ENCODE results near the gene ZNF593OS.

Gene ZNF593OS

GRCh38 chr1:26171084-26172072, at the start of gene ZNF593OS:
Gene ZNF593OS (minus strand): TSS chr1:26171832. CDS start chr1:26171661, 171 bp downstream.
- in situ Hi-C loops (cut with MboI; ENCODE audit: low sequenced_read_pairs) = no loop called here

- in situ Hi-C loops (cut with MboI; ENCODE audit: low sequenced_read_pairs) = no loop called here
Observed at GRCh38 chr1:26221094-26221493, 49.5 kb upstream of the ZNF593OS start.

DNA sequence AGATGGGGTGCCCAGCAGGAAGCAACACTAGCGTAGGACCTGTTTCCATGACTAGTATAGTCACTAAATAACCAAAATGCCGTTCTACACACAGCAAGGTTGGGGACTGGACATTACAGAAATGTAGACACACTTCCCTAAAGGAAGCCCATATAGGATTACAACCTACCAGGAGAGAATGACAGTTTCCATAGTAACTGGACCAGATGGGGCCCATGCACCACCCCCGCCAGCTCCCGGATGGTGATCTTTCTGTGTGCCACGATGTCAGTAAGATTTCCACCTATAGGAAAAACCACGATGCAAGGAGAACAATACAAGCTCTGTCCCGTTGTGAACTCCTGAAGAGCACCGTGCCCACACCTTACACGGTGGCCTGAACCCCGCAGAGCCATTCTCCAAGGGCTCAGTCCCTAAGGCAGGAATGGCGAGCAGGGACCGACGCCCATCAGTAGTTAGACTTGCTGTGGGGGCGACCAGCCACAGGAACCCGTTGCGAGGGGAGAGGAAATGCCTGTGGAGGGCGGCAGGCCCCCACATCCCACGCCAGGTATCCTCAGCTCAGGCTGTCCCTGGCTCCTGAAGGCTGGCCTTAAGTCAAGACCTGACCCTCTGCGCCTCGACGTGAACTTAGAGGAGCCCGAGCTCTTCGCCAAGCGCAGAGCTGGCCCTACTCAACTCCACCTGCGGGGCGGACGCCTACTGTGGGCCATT, 48.7 kb upstream of the ZNF593OS start:
- in situ Hi-C loops (cut with MboI; ENCODE audit: low sequenced_read_pairs) = no loop called here

GRCh38 chr1:26218906-26219494, 47.4 kb upstream of the ZNF593OS start:
- in situ Hi-C loops (cut with MboI; ENCODE audit: low sequenced_read_pairs) = no loop called here

DNA sequence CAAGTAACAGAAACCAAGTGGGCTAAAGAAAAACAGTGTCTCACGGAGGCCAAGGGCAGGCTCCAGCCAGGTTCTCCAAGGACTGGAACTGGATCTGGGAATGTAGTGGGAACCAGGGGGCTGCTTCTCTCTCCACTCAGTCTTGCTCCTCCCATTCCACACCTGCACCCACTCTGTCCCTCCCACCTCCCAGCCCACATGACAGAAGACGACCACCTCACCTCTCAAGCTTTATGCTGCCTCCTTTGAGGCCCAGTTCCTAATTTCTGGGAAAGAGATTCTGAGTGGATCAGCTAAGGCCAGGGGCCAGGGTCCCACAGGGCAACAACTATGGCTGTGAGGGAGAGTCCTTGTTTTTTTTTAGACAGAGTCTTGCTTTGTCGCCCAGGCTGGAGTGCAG, 43.6 kb upstream of the ZNF593OS start:
- in situ Hi-C loops (cut with MboI; ENCODE audit: low sequenced_read_pairs) = no loop called here

- in situ Hi-C loops (cut with MboI; ENCODE audit: low sequenced_read_pairs) = no loop called here
Observed at GRCh38 chr1:26213335-26213905, 41.8 kb upstream of the ZNF593OS start.

DNA sequence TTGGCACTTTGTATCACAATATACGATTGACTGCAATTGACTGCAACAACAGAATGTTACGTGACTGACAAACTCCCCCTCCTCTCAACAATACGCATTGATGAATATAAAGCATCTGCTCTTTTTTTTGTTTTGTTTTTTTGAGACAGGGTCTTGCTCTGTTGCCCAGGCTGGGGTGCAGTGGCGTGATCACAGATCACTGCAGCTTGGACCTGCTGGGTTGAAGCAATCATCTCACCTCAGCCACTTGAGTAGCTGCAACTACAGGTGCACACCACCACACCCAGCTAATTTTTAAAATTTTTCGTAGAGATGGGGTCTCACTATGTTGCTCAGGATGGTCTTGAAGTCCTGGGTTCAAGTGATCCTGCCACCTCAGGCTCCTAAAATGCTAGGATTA, 41.1 kb upstream of the ZNF593OS start:
- in situ Hi-C loops (cut with MboI; ENCODE audit: low sequenced_read_pairs) = no loop called here

GRCh38 chr1:26210147-26210870, 38.7 kb upstream of the ZNF593OS start:
- in situ Hi-C loops (cut with MboI; ENCODE audit: low sequenced_read_pairs) = no loop called here

GRCh38 chr1:26203642-26204318, 32.1 kb upstream of the ZNF593OS start:
- in situ Hi-C loops (cut with MboI; ENCODE audit: low sequenced_read_pairs) = no loop called here

DNA sequence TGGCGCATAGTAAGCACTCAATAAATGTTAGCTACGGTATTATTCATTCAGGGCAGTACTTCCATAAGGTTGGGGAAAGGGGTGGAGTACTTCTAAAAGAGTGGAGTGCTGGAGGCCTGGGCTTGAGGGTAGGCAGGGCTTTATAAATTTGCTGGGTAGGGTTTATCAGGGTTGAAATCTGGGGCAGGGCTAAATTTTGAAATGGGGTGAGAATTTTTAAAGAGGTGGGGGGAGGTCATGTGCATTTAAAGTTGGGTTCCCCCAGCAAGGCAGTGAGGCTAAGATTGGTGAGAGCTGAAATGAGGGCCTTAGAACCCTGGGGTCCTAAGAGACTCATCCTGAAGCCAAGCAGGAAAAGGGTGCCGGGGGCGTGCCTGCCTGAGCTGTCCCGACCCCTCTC, 28.8 kb upstream of the ZNF593OS start:
- in situ Hi-C loops (cut with MboI; ENCODE audit: low sequenced_read_pairs) = no loop called here

GRCh38 chr1:26197813-26198212, 26.2 kb upstream of the ZNF593OS start:
- in situ Hi-C loops (cut with MboI; ENCODE audit: low sequenced_read_pairs) = no loop called here

DNA sequence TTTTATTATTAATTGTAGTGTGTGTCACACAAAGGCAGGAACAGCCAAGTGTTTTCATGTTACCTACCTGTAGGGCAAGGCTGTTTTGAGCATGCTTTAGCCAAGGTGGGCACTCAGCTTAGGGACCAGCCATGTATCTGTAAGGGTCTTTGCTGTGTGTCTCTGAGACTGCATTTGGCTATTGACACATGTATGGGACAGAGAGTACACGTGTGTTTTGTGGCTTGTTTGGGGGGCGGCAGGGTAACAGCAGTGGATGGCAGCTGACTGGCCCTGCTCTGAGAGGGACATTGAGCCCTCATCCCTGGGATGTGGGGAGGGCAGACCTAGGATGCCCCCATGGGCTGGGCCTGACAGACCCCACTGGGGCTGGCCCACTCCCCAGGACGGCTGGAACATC, 25.7 kb upstream of the ZNF593OS start:
- in situ Hi-C loops (cut with MboI; ENCODE audit: low sequenced_read_pairs) = no loop called here

DNA sequence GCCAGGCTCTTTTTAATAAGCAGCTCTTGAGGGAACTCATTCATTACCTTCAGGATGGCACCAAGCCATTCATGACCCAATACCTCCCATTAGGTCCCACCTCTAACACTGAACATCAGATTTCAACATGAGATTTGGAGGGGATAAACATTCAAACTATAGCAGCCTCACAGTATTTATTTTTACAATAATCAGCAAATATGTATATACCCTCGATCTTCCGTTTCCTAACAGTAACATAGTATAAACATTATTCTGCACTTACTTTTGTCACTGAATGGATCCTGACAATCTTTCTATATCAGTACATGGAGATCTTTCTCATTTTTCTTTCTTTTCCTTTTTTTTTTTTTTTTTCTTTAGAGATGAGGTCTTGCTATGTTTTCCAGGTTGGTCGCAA, 24.2 kb upstream of the ZNF593OS start:
- in situ Hi-C loops (cut with MboI; ENCODE audit: low sequenced_read_pairs) = no loop called here

DNA sequence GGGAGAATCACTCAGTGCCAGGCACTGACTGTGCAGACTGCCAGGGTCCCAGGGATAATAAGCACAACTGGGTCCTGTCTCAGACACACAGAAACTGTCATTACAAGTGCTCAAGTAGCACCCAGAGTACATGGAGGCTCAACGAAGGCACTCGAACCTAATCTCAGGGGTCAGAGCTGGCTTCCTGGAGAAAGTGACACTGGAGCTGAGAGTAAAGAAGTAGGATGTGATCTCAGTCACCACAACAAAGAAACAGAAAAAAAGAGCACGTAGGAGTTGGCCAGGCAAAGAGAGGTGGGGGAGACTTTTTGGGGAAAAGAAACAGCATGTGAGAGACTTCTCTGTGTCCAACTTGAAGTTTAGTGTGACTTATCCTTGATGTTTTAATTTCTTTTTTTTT, 20.1 kb upstream of the ZNF593OS start:
- in situ Hi-C loops (cut with MboI; ENCODE audit: low sequenced_read_pairs) = no loop called here

- in situ Hi-C loops (cut with MboI; ENCODE audit: low sequenced_read_pairs) = no loop called here
Observed at GRCh38 chr1:26190373-26190987, 18.8 kb upstream of the ZNF593OS start, which contains the start of gene CATSPER4. Gene CATSPER4 (plus strand): TSS chr1:26190602. CDS start chr1:26190628, 26 bp downstream.

- in situ Hi-C loops (cut with MboI; ENCODE audit: low sequenced_read_pairs) = no loop called here
Observed at GRCh38 chr1:26189751-26190275, 18.2 kb upstream of the ZNF593OS start.

- in situ Hi-C loops (cut with MboI; ENCODE audit: low sequenced_read_pairs) = no loop called here
Observed at GRCh38 chr1:26189331-26189730, 17.7 kb upstream of the ZNF593OS start.

GRCh38 chr1:26188477-26188876, 16.8 kb upstream of the ZNF593OS start:
- in situ Hi-C loops (cut with MboI; ENCODE audit: low sequenced_read_pairs) = no loop called here

DNA sequence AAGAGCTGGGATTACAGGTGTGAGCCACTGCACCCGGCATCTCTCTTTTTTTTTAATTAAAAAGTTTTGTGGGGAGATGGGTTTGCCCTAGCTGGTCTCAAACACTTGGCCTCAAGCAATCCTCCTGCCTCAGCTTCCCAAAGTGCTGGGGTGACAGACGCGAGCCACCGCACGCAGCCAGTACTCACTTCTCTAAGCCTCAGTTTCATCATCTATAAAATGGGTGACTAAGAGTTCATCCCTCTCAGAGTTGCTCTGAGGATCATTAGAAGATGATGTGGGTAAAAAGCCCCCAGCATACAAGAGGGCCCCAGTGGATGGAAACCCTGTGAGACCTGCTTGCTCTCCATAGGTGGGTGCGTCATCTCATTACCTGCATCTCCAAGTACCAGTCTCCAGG, 16.2 kb upstream of the ZNF593OS start:
- in situ Hi-C loops (cut with MboI; ENCODE audit: low sequenced_read_pairs) = no loop called here
